Naive thymus-derived CD4-positive, alpha-beta T cell (primary cell): Measurements from ENCODE around the gene SIL1. TPM values are rescaled to one million over a fixed set of nuclear protein-coding genes. Genes with fewer than 3 reads are reported as not detected.

ENCODE experiments used
- ATAC-seq: fragments of 150-1000 bp; cut with Tn5 transposase; 2 replicates; pipeline ENCODE4 v1.10.0; 2021; ENCODE audit warnings: mild to moderate bottlenecking, moderate library complexity
- CTCF ChIA-PET: fragments of 350-600 bp; sonication (Branson Sonifier 250); formaldehyde crosslinking; loops from one replicate; lab custom pipeline; 2021; ENCODE audit warnings: antibody characterized with exemption; lab: Charles Lee
- POLR2A ChIA-PET: fragments of 350-600 bp; sonication (Branson Sonifier 250); formaldehyde crosslinking; loops from one replicate; lab custom pipeline; 2021; ENCODE audit warnings: antibody characterized with exemption, inconsistent platforms; lab: Charles Lee
- DNase-seq, 9 donors: peaks; one replicate each; pipeline versions ENCODE4 v3.0.0 to v3.0.0-alpha.2; 2020 to 2022; ENCODE audit warnings: mixed read lengths in 1 of 9
- H3K27ac ChIP-seq: one replicate; pipeline ENCODE4 v1.7.0; 2013; ENCODE audit warnings: mild to moderate bottlenecking, low read depth, low read length, moderate library complexity
- H3K27me3 ChIP-seq, 2 donors: one replicate each; pipeline ENCODE4 v1.7.0; 2013; ENCODE audit warnings: low read length in 2 of 2, mild to moderate bottlenecking in 2 of 2, moderate library complexity in 2 of 2; ENCODE audit not compliant: control insufficient read depth in 2 of 2, insufficient read depth in 2 of 2
- H3K36me3 ChIP-seq, 3 experiments: 1 replicate in 2 of 3; 2 replicates in 1 of 3; pipeline ENCODE4 v1.7.0; 2013; ENCODE audit warnings: low read length in 3 of 3, mild to moderate bottlenecking in 3 of 3, moderate library complexity in 1 of 3; ENCODE audit not compliant: insufficient read depth in 3 of 3, control insufficient read depth in 2 of 3
- H3K4me1 ChIP-seq, 2 donors: one replicate each; pipeline ENCODE4 v1.7.0; 2013; ENCODE audit warnings: low read length in 2 of 2, mild to moderate bottlenecking in 2 of 2, moderate library complexity in 1 of 2; ENCODE audit not compliant: control insufficient read depth in 2 of 2, insufficient read depth in 2 of 2
- H3K4me3 ChIP-seq: 2 replicates; pipeline ENCODE4 v1.7.0; 2013; ENCODE audit warnings: mild to moderate bottlenecking, low read length
- H3K9me3 ChIP-seq, 3 experiments: 1 replicate in 2 of 3; 2 replicates in 1 of 3; pipeline ENCODE4 v1.7.0; 2013; ENCODE audit warnings: low read length in 3 of 3; ENCODE audit not compliant: control insufficient read depth in 2 of 3
- H3K27ac Mint-ChIP-seq, 9 donors: one replicate each; pipeline ENCODE4 v1.8.0; 2020 to 2022; ENCODE audit warnings: mixed read lengths in 9 of 9, mild to moderate bottlenecking in 8 of 9, moderate library complexity in 5 of 9, inconsistent platforms in 2 of 9
- H3K27me3 Mint-ChIP-seq, 5 donors: one replicate each; pipeline ENCODE4 v1.8.0; 2021 to 2022; ENCODE audit warnings: mixed read lengths in 5 of 5, mild to moderate bottlenecking in 1 of 5
- H3K36me3 Mint-ChIP-seq, 5 donors: one replicate each; pipeline ENCODE4 v1.8.0; 2020 to 2022; ENCODE audit warnings: mixed read lengths in 5 of 5, mild to moderate bottlenecking in 3 of 5, inconsistent platforms in 1 of 5
- H3K4me1 Mint-ChIP-seq, 7 donors: one replicate each; pipeline ENCODE4 v1.8.0; 2020 to 2022; ENCODE audit warnings: mixed read lengths in 7 of 7, mild to moderate bottlenecking in 3 of 7, inconsistent platforms in 1 of 7
- H3K4me3 Mint-ChIP-seq, 10 donors: one replicate each; pipeline ENCODE4 v1.8.0; 2020 to 2022; ENCODE audit warnings: mild to moderate bottlenecking in 10 of 10, mixed read lengths in 10 of 10, moderate library complexity in 6 of 10, inconsistent platforms in 2 of 10
- H3K9me3 Mint-ChIP-seq, 11 donors: one replicate each; pipeline ENCODE4 v1.8.0; 2020 to 2022; ENCODE audit warnings: mixed read lengths in 11 of 11, mild to moderate bottlenecking in 4 of 11, inconsistent platforms in 1 of 11, moderate library complexity in 1 of 11
- intact Hi-C, 2 donors: fragments of 100-400 bp; cut with micrococcal nuclease; formaldehyde crosslinking; loops; one replicate each; pipeline ENCODE4 v1.15.1; 2023
- polyA plus RNA-seq, 2 donors: library from polyadenylated mRNA; unstranded; fragments of 300-500 nt; fragmentation: Illumina TruSeq; gene quantifications; one replicate each; pipeline ENCODE4 v1.2.3, GENCODE V29; 2021
- total RNA-seq, 6 experiments: library from RNA in 5 of 6; stranded (reverse) in 5 of 6; gene quantifications; 1 replicate in 5 of 6; 2 replicates in 1 of 6; pipeline ENCODE4 v1.2.3 and lab custom pipeline; 2021 to 2026

The SIL1 gene
- total and polyA plus RNA-seq, 7 experiments from 2014 or later, result 10.6 to 27.1 (median 17.9) TPM

- Histone ChIP-seq H3K36me3 (no peaks in the 10 kb centered on the region), H3K27ac (no peak overlapping the region), H3K9me3 (no peaks in the 10 kb centered on the region), H3K4me1 (no peaks in the 10 kb centered on the region), H3K27me3 (no peaks in the 10 kb centered on the region), H3K4me3 (no peak overlapping the region)
- intact Hi-C loops, result no loop called here
- no peak overlapping the region for H3K27ac Mint-ChIP-seq
- ATAC-seq (no peak), DNase-seq (no peak)
- no peak overlapping the region for H3K4me3 Mint-ChIP-seq
- no peaks in the 10 kb centered on the region for H3K27me3 Mint-ChIP-seq
- H3K36me3 Mint-ChIP-seq, result peaks cover 0 to 4% (median 0%) of the 10 kb centered on the region in 5 donors
- ChIA-PET CTCF (interaction anchor here (0.7 kb wide), 1 partner anchor 93 kb away, joined by 3 read pairs; no protein-coding TSS in a partner anchor), POLR2A (no interaction called here)
- peaks cover 0 to 4% (median 0%) of the 10 kb centered on the region in 11 donors for H3K9me3 Mint-ChIP-seq
- H3K4me1 Mint-ChIP-seq, result peaks cover 0 to 11% (median 0%) of the 10 kb centered on the region in 7 donors
Measured at GRCh38 chr5:139215107-139215975, 17.2 kb upstream of the SIL1 start.

GRCh38 chr5:139214646-139215045 lies 16.5 kb upstream of the SIL1 start:
- H3K4me3 ChIP-seq, result no peak overlapping the region
- CTCF ChIA-PET, result no interaction called here
- H3K36me3 ChIP-seq, result no peaks in the 10 kb centered on the region
- no peaks in the 10 kb centered on the region for H3K27me3 ChIP-seq
- Mint-ChIP-seq H3K27me3 (no peaks in the 10 kb centered on the region), H3K4me1 (peaks cover 0 to 11% (median 0%) of the 10 kb centered on the region in 7 donors), H3K4me3 (no peak overlapping the region), H3K9me3 (peaks cover 0 to 4% (median 0%) of the 10 kb centered on the region in 11 donors), H3K27ac (no peak overlapping the region), H3K36me3 (peaks cover 0 to 4% (median 0%) of the 10 kb centered on the region in 5 donors)
- no peak overlapping the region for H3K27ac ChIP-seq
- ATAC-seq (no peak), DNase-seq (no peak)
- no peaks in the 10 kb centered on the region for H3K4me1 ChIP-seq
- H3K9me3 ChIP-seq, result no peaks in the 10 kb centered on the region
- intact Hi-C loops, result no loop called here
- POLR2A ChIA-PET, result no interaction called here

GRCh38 chr5:139212906-139213305 lies 14.7 kb upstream of the SIL1 start:
- H3K27ac Mint-ChIP-seq, result no peak overlapping the region
- Histone ChIP-seq H3K27me3 (no peaks in the 10 kb centered on the region), H3K9me3 (no peaks in the 10 kb centered on the region), H3K27ac (no peak overlapping the region), H3K36me3 (no peaks in the 10 kb centered on the region), H3K4me1 (no peaks in the 10 kb centered on the region), H3K4me3 (no peak overlapping the region)
- ATAC-seq (no peak), DNase-seq (no peak)
- peaks cover 0 to 4% (median 0%) of the 10 kb centered on the region in 5 donors for H3K36me3 Mint-ChIP-seq
- POLR2A ChIA-PET, result no interaction called here
- peaks cover 0 to 4% (median 0%) of the 10 kb centered on the region in 11 donors for H3K9me3 Mint-ChIP-seq
- no peak overlapping the region for H3K4me3 Mint-ChIP-seq
- H3K4me1 Mint-ChIP-seq, result peaks cover 0 to 11% (median 0%) of the 10 kb centered on the region in 7 donors
- CTCF ChIA-PET, result no interaction called here
- intact Hi-C loops, result no loop called here
- no peaks in the 10 kb centered on the region for H3K27me3 Mint-ChIP-seq

GRCh38 chr5:139212486-139212885 lies 14.3 kb upstream of the SIL1 start:
- no peak overlapping the region for H3K27ac Mint-ChIP-seq
- H3K9me3 Mint-ChIP-seq, result peaks cover 0 to 4% (median 0%) of the 10 kb centered on the region in 11 donors
- H3K4me1 Mint-ChIP-seq, result peaks cover 0 to 11% (median 0%) of the 10 kb centered on the region in 7 donors

GRCh38 chr5:139210585-139210984 lies 12.4 kb upstream of the SIL1 start:
- Mint-ChIP-seq H3K4me3 (no peak overlapping the region), H3K9me3 (no peaks in the 10 kb centered on the region), H3K27ac (no peak overlapping the region), H3K27me3 (no peaks in the 10 kb centered on the region), H3K4me1 (peaks cover 0 to 11% (median 0%) of the 10 kb centered on the region in 7 donors), H3K36me3 (no peaks in the 10 kb centered on the region)
- POLR2A ChIA-PET, result no interaction called here
- no peak for DNase-seq
- CTCF ChIA-PET, result no interaction called here
- Histone ChIP-seq H3K27me3 (no peaks in the 10 kb centered on the region), H3K4me3 (no peak overlapping the region), H3K27ac (no peak overlapping the region), H3K4me1 (no peaks in the 10 kb centered on the region), H3K36me3 (no peaks in the 10 kb centered on the region), H3K9me3 (no peaks in the 10 kb centered on the region)
- ATAC-seq, result no peak
- intact Hi-C loops, result no loop called here

More at GRCh38 chr5:139212486-139212885, 14.3 kb upstream of the SIL1 start:
- Mint-ChIP-seq H3K27me3 (no peaks in the 10 kb centered on the region), H3K4me3 (no peak overlapping the region), H3K36me3 (peaks cover 0 to 4% (median 0%) of the 10 kb centered on the region in 5 donors)
- DNase-seq (no peak), ATAC-seq (no peak)
- ChIA-PET POLR2A (no interaction called here), CTCF (no interaction called here)
- Histone ChIP-seq H3K36me3 (no peaks in the 10 kb centered on the region), H3K27ac (no peak overlapping the region), H3K9me3 (no peaks in the 10 kb centered on the region), H3K27me3 (no peaks in the 10 kb centered on the region), H3K4me1 (no peaks in the 10 kb centered on the region), H3K4me3 (no peak overlapping the region)
- intact Hi-C loops, result no loop called here

DNA sequence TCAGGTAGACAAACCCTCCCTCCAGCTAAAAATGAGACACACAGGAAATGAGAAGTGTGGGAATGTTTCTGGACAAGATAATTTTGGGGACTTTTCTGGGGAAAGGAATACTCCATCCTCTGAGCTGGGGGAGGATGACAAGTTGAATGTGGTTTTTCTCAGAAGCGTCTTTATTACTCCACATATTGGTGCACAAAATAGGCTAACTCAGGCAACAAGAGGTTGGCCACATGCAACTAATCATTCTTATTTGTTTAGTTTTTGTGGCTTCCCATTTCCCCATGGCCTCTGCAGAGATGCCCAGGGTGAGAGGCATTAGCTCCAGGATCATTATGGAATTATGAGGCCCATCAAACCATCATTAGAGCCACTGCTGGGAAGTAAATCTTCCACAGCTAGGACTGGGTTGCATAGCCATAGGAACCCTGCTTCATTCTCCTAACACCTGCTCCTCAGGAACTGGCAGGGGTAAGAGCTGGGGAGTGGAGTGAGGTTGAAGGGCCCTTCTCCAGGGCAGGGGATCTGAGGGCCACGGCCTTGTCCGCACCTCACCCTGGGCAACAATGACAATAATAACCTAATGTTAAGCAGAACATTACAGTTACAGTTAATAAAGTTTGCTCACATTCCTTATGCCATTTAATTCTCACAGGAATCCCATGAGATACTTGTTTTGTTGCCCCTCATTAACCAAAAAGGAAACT lies 9.3 kb upstream of the SIL1 start:
- Histone ChIP-seq H3K27me3 (no peaks in the 10 kb centered on the region), H3K36me3 (no peaks in the 10 kb centered on the region), H3K4me1 (no peaks in the 10 kb centered on the region), H3K27ac (no peak overlapping the region), H3K4me3 (no peak overlapping the region), H3K9me3 (no peaks in the 10 kb centered on the region)
- Mint-ChIP-seq H3K36me3 (no peaks in the 10 kb centered on the region), H3K27ac (no peak overlapping the region), H3K27me3 (no peaks in the 10 kb centered on the region), H3K9me3 (no peaks in the 10 kb centered on the region), H3K4me3 (no peak overlapping the region), H3K4me1 (peaks cover 0 to 3% (median 0%) of the 10 kb centered on the region in 7 donors)
- ChIA-PET CTCF (no interaction called here), POLR2A (interaction anchor here (1.2 kb wide), 1 partner anchor 9 kb away, joined by 3 read pairs; the partner anchor contains the start of gene SIL1)
- intact Hi-C loops, result no loop called here
- ATAC-seq (no peak), DNase-seq (no peak)
